OCI-LY7 (cell line): Measurements from ENCODE around the gene HIF1AN. TPM values are rescaled to one million over a fixed set of nuclear protein-coding genes. Genes with fewer than 3 reads are reported as not detected.

Source experiments
- BruUV-seq: library from RNA; stranded (reverse); fragments of 400-500 nt; replicated peaks from 2 replicates; lab custom pipeline; 2021; lab: Mats Ljungman, UMichigan
- CTCF ChIA-PET: fragments of 300-600 bp; sonication (Branson Sonifier 250); formaldehyde crosslinking; loops from one replicate; lab custom pipeline; 2022; ENCODE audit warnings: antibody characterized with exemption; ENCODE audit not compliant: unreplicated experiment; lab: Charles Lee
- POLR2A ChIA-PET: fragments of 300-600 bp; sonication (Branson Sonifier 250); formaldehyde crosslinking; loops from one replicate; lab custom pipeline; 2022; ENCODE audit warnings: antibody characterized with exemption; lab: Charles Lee
- DNase-seq: peaks from one replicate; pipeline ENCODE4 v3.0.0-alpha.2; 2015; ENCODE audit warnings: low spot score
- H2AFZ ChIP-seq: fragments of 200-600 bp; sonication (generic), shearing (Covaris generic); 2 replicates; pipeline ENCODE4 v1.6.1; 2014; ENCODE audit warnings: mild to moderate bottlenecking, antibody characterized with exemption, low read length, moderate library complexity
- H3K27ac ChIP-seq: fragments of 200-600 bp; sonication (generic); 2 replicates; pipeline ENCODE4 v1.5.1; 2014; ENCODE audit warnings: mixed run types, low read depth, mild to moderate bottlenecking, moderate library complexity, low read length, inconsistent platforms; ENCODE audit not compliant: poor library complexity, severe bottlenecking
- H3K36me3 ChIP-seq: fragments of 200-600 bp; sonication (generic); 2 replicates; pipeline ENCODE4 v1.6.1; 2014; ENCODE audit warnings: mild to moderate bottlenecking, antibody characterized with exemption, low read length, moderate library complexity, mixed read lengths; ENCODE audit not compliant: insufficient read depth
- H3K4me1 ChIP-seq: fragments of 200-600 bp; sonication (generic); 2 replicates; pipeline ENCODE4 v1.5.1; 2014; ENCODE audit warnings: mild to moderate bottlenecking, low read length; ENCODE audit not compliant: insufficient read depth, poor library complexity, severe bottlenecking
- H3K4me2 ChIP-seq: fragments of 200-600 bp; sonication (generic); 2 replicates; pipeline ENCODE4 v1.6.1; 2014; ENCODE audit warnings: mild to moderate bottlenecking, low read length
- H3K4me3 ChIP-seq: fragments of 200-600 bp; sonication (generic); 2 replicates; pipeline ENCODE4 v1.5.1; 2014; ENCODE audit warnings: mild to moderate bottlenecking, low read depth, low read length; ENCODE audit not compliant: poor library complexity, severe bottlenecking
- H3K79me2 ChIP-seq: fragments of 200-600 bp; sonication (generic); 2 replicates; pipeline ENCODE4 v1.6.1; 2016; ENCODE audit warnings: low read depth, mild to moderate bottlenecking, low read length, moderate library complexity, mixed read lengths; ENCODE audit not compliant: insufficient read depth
- H3K9me2 ChIP-seq: fragments of 200-600 bp; sonication (generic); 2 replicates; pipeline ENCODE4 v1.6.1; 2016; ENCODE audit warnings: mild to moderate bottlenecking, low read length, mixed read lengths; ENCODE audit not compliant: insufficient read depth
- H3K9me3 ChIP-seq: fragments of 200-600 bp; sonication (generic); 2 replicates; pipeline ENCODE4 v1.6.1; 2014; ENCODE audit warnings: mild to moderate bottlenecking, mixed run types, low read length, mixed read lengths
- H4K20me1 ChIP-seq: fragments of 200-600 bp; sonication (generic); 2 replicates; pipeline ENCODE4 v1.6.1; 2014; ENCODE audit warnings: mild to moderate bottlenecking, antibody characterized with exemption, low read length, moderate library complexity, mixed read lengths; ENCODE audit not compliant: insufficient read depth
- CTCF ChIP-seq: fragments of 200-600 bp; sonication (generic); conservative IDR thresholded peaks from 2 replicates; pipeline ENCODE4 v1.5.1; 2014; ENCODE audit warnings: mild to moderate bottlenecking, antibody characterized with exemption, low read length, moderate library complexity, mixed read lengths
- EZH2phosphoT487 ChIP-seq: fragments of 200-600 bp; sonication (generic); IDR thresholded peaks from 2 replicates; pipeline ENCODE4 v1.6.1; 2018; ENCODE audit warnings: low read depth, borderline replicate concordance, mild to moderate bottlenecking, mixed run types, antibody characterized with exemption, low read length, moderate library complexity, mixed read lengths
- intact Hi-C: fragments of 100-400 bp; cut with micrococcal nuclease; formaldehyde crosslinking; loops from one replicate; pipeline ENCODE4 v1.10.0; 2022; ENCODE audit not compliant: unreplicated experiment
- total RNA-seq, 2 experiments: library from RNA; depleted of rRNA in 1 of 2; stranded (reverse); fragments of >200 nt in 1 of 2; shearing (Covaris generic) in 1 of 2; gene quantifications; 2 replicates each; pipeline ENCODE4 v1.2.3, GENCODE V29; 2014 to 2022

The HIF1AN gene
- total RNA-seq, 2 experiments from 2014 or later = 10.6 to 44.6 TPM

- DNase-seq = no peak
- Histone ChIP-seq H3K36me3 (peaks cover 40% of the 10 kb centered on the region), H3K9me3 (no peaks in the 10 kb centered on the region), H3K79me2 (no peaks in the 10 kb centered on the region), H3K27ac (no peak overlapping the region), H2AFZ (no peak overlapping the region), H4K20me1 (no peaks in the 10 kb centered on the region), H3K4me3 (no peak overlapping the region), H3K4me1 (no peaks in the 10 kb centered on the region), H3K4me2 (no peak overlapping the region), H3K9me2 (no peaks in the 10 kb centered on the region)
- intact Hi-C loops = no loop called here
- TF ChIP-seq CTCF (no peak), EZH2phosphoT487 (no peak)
- ChIA-PET CTCF (no interaction called here), POLR2A (interaction anchor here (0.5 to 0.7 kb wide), 3 partner anchors 15 to 226 kb away, joined by 3 to 4 read pairs (median 3); partner anchors contain the start of gene HIF1AN)
- BruUV-seq = no TSS peak
Observed at GRCh38 chr10:100520811-100521210, 14.9 kb upstream of the HIF1AN start.

GRCh38 chr10:100522107-100522801 is 13.5 kb upstream of the HIF1AN start:
- CTCF ChIA-PET = no interaction called here
- peaks cover under 1% of the 10 kb centered on the region; the same call in 1 of the 2 replicates for H3K79me2 ChIP-seq
- H2AFZ ChIP-seq = no peak overlapping the region
- H3K9me2 ChIP-seq = no peaks in the 10 kb centered on the region
- H3K27ac ChIP-seq = no peak overlapping the region
- no TSS peak for BruUV-seq
- POLR2A ChIA-PET = interaction anchor here (0.9 to 1.1 kb wide), 3 partner anchors 14 to 212 kb away, joined by 3 read pairs; partner anchors contain the start of gene HIF1AN
- no peaks in the 10 kb centered on the region for H3K9me3 ChIP-seq
- peaks cover under 1% of the 10 kb centered on the region for H3K4me1 ChIP-seq
- DNase-seq = no peak
- intact Hi-C loops = no loop called here
- H4K20me1 ChIP-seq = no peaks in the 10 kb centered on the region
- no peak overlapping the region for H3K4me3 ChIP-seq
- H3K36me3 ChIP-seq = peaks cover 54% of the 10 kb centered on the region
- no peak overlapping the region for H3K4me2 ChIP-seq
- no peak for TF ChIP-seq CTCF
- no peak for TF ChIP-seq EZH2phosphoT487

- DNase-seq = no peak
- Histone ChIP-seq H4K20me1 (no peaks in the 10 kb centered on the region), H2AFZ (no peak overlapping the region), H3K9me2 (no peaks in the 10 kb centered on the region), H3K79me2 (peaks cover 8% of the 10 kb centered on the region; the same call in 1 of the 2 replicates), H3K9me3 (no peaks in the 10 kb centered on the region), H3K4me2 (no peak overlapping the region), H3K36me3 (peaks cover 58% of the 10 kb centered on the region), H3K27ac (no peak overlapping the region), H3K4me3 (no peak overlapping the region), H3K4me1 (peaks cover 7% of the 10 kb centered on the region)
- TF ChIP-seq CTCF (no peak), EZH2phosphoT487 (no peak)
- ChIA-PET CTCF (no interaction called here), POLR2A (interaction anchor here (0.9 to 1.1 kb wide), 2 partner anchors 171 to 213 kb away, joined by 3 read pairs; no protein-coding TSS in a partner anchor)
- intact Hi-C loops = no loop called here
- no TSS peak for BruUV-seq
Observed at GRCh38 chr10:100522945-100523344, 12.8 kb upstream of the HIF1AN start.
